Measurements from ENCODE around the gene PLXNA2. TPM values are rescaled to one million over a fixed set of nuclear protein-coding genes. Genes with fewer than 3 reads are reported as not detected.

The PLXNA2 gene
- total and polyA plus RNA-seq, 2 of the 4 experiments (the other 2 are of a cell fraction) = 0.72 to 1.1 TPM

DNA sequence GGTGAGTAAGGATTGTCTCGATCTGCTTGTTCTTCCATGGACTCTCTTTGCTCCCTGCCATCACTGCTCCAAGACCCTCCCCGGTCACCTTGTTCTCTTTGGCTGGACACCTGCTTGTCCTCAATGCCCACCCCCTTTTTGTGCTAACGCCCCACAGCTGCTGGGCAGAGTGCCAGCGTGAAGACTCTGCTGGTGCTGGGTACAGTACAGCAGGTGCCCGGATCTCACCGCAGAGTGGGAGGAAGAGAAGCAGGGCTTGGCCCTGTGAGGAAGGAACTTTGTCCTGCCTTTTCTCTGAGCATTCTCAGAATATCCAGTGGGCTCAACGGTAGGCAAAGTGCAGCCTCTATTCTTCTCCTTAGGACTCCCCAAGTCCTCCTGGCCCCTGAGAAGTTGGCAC, 90.1 kb downstream of the PLXNA2 start:
- Histone ChIP-seq H3K36me3 (ENCODE audit: control insufficient read depth, insufficient read depth, low read length) (no peaks in the 10 kb centered on the region), H3K56ac (ENCODE audit: extremely low read depth, insufficient read depth, low read length) (no peak overlapping the region), H3K18ac (ENCODE audit: low read depth, low read length) (no peak overlapping the region), H3K4me2 (ENCODE audit: low read depth, low read length) (no peak overlapping the region), H2AK9ac (replicated peaks; ENCODE audit: low read depth, low read length, poor library complexity) (no peak overlapping the region), H3K23ac (ENCODE audit: low read depth, low read length) (no peak overlapping the region), H2BK120ac (ENCODE audit: low read depth, low read length) (no peak overlapping the region), H3K4me1 (ENCODE audit: control insufficient read depth, insufficient read depth, low read length) (no peaks in the 10 kb centered on the region; the same call in 1 of the 2 replicates), H3K14ac (replicated peaks; ENCODE audit: low read depth, low read length) (no peak overlapping the region), H4K91ac (ENCODE audit: insufficient read depth, low read depth, low read length) (no peak overlapping the region), H3K9me1 (ENCODE audit: insufficient read depth, low read length) (peaks cover 3% of the 10 kb centered on the region; the same call in 1 of the 2 replicates), H2BK15ac (ENCODE audit: low read depth, low read length) (no peak overlapping the region), H4K8ac (ENCODE audit: low read depth in 2 of 2, low read length in 2 of 2) (no peak overlapping the region), H4K20me1 (ENCODE audit: insufficient read depth, low read length) (no peaks in the 10 kb centered on the region), H3K27me3 (ENCODE audit: control insufficient read depth, insufficient read depth, low read length) (no peaks in the 10 kb centered on the region), H2AK5ac (ENCODE audit: low read depth, low read length) (no peak overlapping the region), H3K4me3 (ENCODE audit: insufficient read depth, low read depth, low read length) (no peak overlapping the region), H3K27ac (ENCODE audit: insufficient read depth, low read length) (no peak overlapping the region), H2AFZ (replicated peaks; ENCODE audit: low read length, poor library complexity) (no peak overlapping the region), H3K4ac (ENCODE audit: low read depth, low read length) (no peak overlapping the region), H2BK20ac (ENCODE audit: low read depth, low read length) (no peak overlapping the region), H2BK5ac (ENCODE audit: low read depth, low read length, poor library complexity, severe bottlenecking) (no peak overlapping the region), H3K79me1 (ENCODE audit: low read depth in 1 of 2, low read length in 2 of 2) (no peaks in the 10 kb centered on the region), H3K9ac (ENCODE audit: low read depth, low read length) (no peak overlapping the region), H4K5ac (ENCODE audit: low read depth, low read length) (no peak overlapping the region), H3K9me3 (ENCODE audit: control insufficient read depth, insufficient read depth, low read length) (no peaks in the 10 kb centered on the region)
- CTCF ChIA-PET = no interaction called here
- BruUV-seq (replicated peaks) = no TSS peak
- no peak for TF ChIP-seq NFE2L2 (IDR thresholded peaks at IDR 0.05; ENCODE audit: low read depth, low read length)
- no peak for TF ChIP-seq MAZ (IDR thresholded peaks at IDR 0.05; ENCODE audit: borderline replicate concordance, low read depth, low read length)
- TF ChIP-seq CHD1 (IDR thresholded peaks at IDR 0.05; ENCODE audit: low read depth, low read length) = no peak
- no peak for TF ChIP-seq RAD21 (IDR thresholded peaks at IDR 0.05; ENCODE audit: low read length)
- no peak for TF ChIP-seq SMC3 (IDR thresholded peaks at IDR 0.05; ENCODE audit: low read depth, low read length)
- TF ChIP-seq CEBPB (IDR thresholded peaks at IDR 0.05; ENCODE audit: low read depth, low read length) = no peak
- TF ChIP-seq RFX5 (IDR thresholded peaks at IDR 0.05; ENCODE audit: low read depth, low read length) = no peak
- TF ChIP-seq BHLHE40 (IDR thresholded peaks at IDR 0.05; ENCODE audit: low read depth, low read length) = no peak
- no peak for TF ChIP-seq MXI1 (IDR thresholded peaks at IDR 0.05; ENCODE audit: borderline replicate concordance, low read depth, low read length)
- TF ChIP-seq, protein P1, sequence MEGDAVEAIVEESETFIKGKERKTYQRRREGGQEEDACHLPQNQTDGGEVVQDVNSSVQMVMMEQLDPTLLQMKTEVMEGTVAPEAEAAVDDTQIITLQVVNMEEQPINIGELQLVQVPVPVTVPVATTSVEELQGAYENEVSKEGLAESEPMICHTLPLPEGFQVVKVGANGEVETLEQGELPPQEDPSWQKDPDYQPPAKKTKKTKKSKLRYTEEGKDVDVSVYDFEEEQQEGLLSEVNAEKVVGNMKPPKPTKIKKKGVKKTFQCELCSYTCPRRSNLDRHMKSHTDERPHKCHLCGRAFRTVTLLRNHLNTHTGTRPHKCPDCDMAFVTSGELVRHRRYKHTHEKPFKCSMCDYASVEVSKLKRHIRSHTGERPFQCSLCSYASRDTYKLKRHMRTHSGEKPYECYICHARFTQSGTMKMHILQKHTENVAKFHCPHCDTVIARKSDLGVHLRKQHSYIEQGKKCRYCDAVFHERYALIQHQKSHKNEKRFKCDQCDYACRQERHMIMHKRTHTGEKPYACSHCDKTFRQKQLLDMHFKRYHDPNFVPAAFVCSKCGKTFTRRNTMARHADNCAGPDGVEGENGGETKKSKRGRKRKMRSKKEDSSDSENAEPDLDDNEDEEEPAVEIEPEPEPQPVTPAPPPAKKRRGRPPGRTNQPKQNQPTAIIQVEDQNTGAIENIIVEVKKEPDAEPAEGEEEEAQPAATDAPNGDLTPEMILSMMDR (conservative IDR thresholded peaks at IDR 0.05; ENCODE audit: low read depth, low read length) = no peak
- TF ChIP-seq, protein P2, sequence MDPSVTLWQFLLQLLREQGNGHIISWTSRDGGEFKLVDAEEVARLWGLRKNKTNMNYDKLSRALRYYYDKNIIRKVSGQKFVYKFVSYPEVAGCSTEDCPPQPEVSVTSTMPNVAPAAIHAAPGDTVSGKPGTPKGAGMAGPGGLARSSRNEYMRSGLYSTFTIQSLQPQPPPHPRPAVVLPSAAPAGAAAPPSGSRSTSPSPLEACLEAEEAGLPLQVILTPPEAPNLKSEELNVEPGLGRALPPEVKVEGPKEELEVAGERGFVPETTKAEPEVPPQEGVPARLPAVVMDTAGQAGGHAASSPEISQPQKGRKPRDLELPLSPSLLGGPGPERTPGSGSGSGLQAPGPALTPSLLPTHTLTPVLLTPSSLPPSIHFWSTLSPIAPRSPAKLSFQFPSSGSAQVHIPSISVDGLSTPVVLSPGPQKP (IDR thresholded peaks at IDR 0.05; ENCODE audit: borderline replicate concordance, low read depth, low read length) = no peak
- TF ChIP-seq MAFK (IDR thresholded peaks at IDR 0.05; ENCODE audit: low read depth, low read length) = no peak
- TF ChIP-seq, protein P3, sequence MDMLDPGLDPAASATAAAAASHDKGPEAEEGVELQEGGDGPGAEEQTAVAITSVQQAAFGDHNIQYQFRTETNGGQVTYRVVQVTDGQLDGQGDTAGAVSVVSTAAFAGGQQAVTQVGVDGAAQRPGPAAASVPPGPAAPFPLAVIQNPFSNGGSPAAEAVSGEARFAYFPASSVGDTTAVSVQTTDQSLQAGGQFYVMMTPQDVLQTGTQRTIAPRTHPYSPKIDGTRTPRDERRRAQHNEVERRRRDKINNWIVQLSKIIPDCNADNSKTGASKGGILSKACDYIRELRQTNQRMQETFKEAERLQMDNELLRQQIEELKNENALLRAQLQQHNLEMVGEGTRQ (IDR thresholded peaks at IDR 0.05; ENCODE audit: low read depth, low read length) = no peak
- TF ChIP-seq FOS (IDR thresholded peaks at IDR 0.05; ENCODE audit: low read depth, low read length) = no peak
- no peak for TF ChIP-seq POLR2A (IDR thresholded peaks at IDR 0.05; ENCODE audit: low read depth, low read length)
- TF ChIP-seq RCOR1 (IDR thresholded peaks at IDR 0.05; ENCODE audit: insufficient replicate concordance, low read length) = no peak
- POLR2A ChIA-PET (ENCODE audit: unreplicated experiment) = no interaction called here
- dilution Hi-C loops (cut with HindIII; ENCODE audit: low sequenced_read_pairs, unreplicated experiment) (no loop called here), intact Hi-C loops (cut with micrococcal nuclease) (no loop called here), in situ Hi-C loops (cut with MboI; ENCODE audit: low sequenced_read_pairs) (no loop called here)
- DNase-seq (no peak), ATAC-seq (ENCODE audit: low read depth) (no peak)
- no CpG with 5 or more reads among the region's 7 CpGs for WGBS, 2 experiments (ENCODE audit: extremely low coverage in 2 of 2, insufficient read length in 1 of 2)
